Aorta (tissue), 5 donors: ENCODE measurements around the gene POGK. TPM values are rescaled to one million over a fixed set of nuclear protein-coding genes. Genes with fewer than 3 reads are reported as not detected.

Experiments used
- ATAC-seq: fragments of 200-7000 bp; cut with Tn5 transposase; one replicate; pipeline ENCODE4 v1.9.1; 2022; ENCODE audit warnings: moderate library complexity; ENCODE audit not compliant: low FRiP score
- DNase-seq, 2 donors: peaks; one replicate each; pipeline ENCODE4 v3.0.0-alpha.2; 2020
- H3K27ac ChIP-seq, 2 donors: one replicate each; pipeline ENCODE4 v1.5.1; 2013; ENCODE audit warnings: low read length in 2 of 2, mild to moderate bottlenecking in 2 of 2, moderate library complexity in 2 of 2, control low read depth in 1 of 2, inconsistent platforms in 1 of 2, low read depth in 1 of 2
- H3K27me3 ChIP-seq, 2 donors: one replicate each; pipeline ENCODE4 v1.6.1; 2013; ENCODE audit warnings: control low read depth in 1 of 2, low read length in 1 of 2, mild to moderate bottlenecking in 1 of 2, moderate library complexity in 1 of 2; ENCODE audit not compliant: insufficient read depth in 2 of 2, control insufficient read depth in 1 of 2
- H3K36me3 ChIP-seq, 2 donors: one replicate each; pipeline ENCODE4 v1.6.1; 2013; ENCODE audit warnings: control low read depth in 1 of 2, low read length in 1 of 2, mild to moderate bottlenecking in 1 of 2; ENCODE audit not compliant: insufficient read depth in 2 of 2, control insufficient read depth in 1 of 2
- H3K4me1 ChIP-seq, 2 donors: one replicate each; pipeline ENCODE4 v1.6.1; 2013; ENCODE audit warnings: low read length in 2 of 2, control low read depth in 1 of 2, mild to moderate bottlenecking in 1 of 2, moderate library complexity in 1 of 2; ENCODE audit not compliant: insufficient read depth in 2 of 2, control insufficient read depth in 1 of 2
- H3K4me3 ChIP-seq, 2 donors: one replicate each; pipeline ENCODE4 v1.5.1; 2013; ENCODE audit warnings: low read length in 2 of 2, control low read depth in 1 of 2, mild to moderate bottlenecking in 1 of 2
- H3K9me3 ChIP-seq: one replicate; pipeline ENCODE4 v1.6.1; 2013; ENCODE audit warnings: mild to moderate bottlenecking, low read length; ENCODE audit not compliant: control insufficient read depth
- WGBS, 2 donors: extraction: QIAGEN DNeasy Blood & Tissue Kit; methylation state at CpG; one replicate each; pipeline ENCODE4 v1.1.7; 2013; 5-methylcytosine and 5-hydroxymethylcytosine counted together
- intact Hi-C, 2 donors: fragments of 100-400 bp; cut with DNase I; formaldehyde crosslinking; loops; one replicate each; pipeline versions ENCODE4 v1.14.2 to v1.15.0; 2022
- polyA plus RNA-seq, 2 donors: library from polyadenylated mRNA; stranded (reverse); fragments of 200-250 nt; gene quantifications; one replicate each; pipeline ENCODE4 v1.2.3, GENCODE V29; 2013
- total RNA-seq, 2 donors: library from RNA; stranded (reverse); fragmentation: NEBNext Ultra II Directional; extraction: Animal tissue kit (Norgen Biotek cat#: 25700); gene quantifications; one replicate each; pipeline ENCODE4 v1.2.1, GENCODE V29; 2021
- donor health status: healthy with polysubstance abuse.
- donor health status: Bipolar disorder and iron deficiency.
- donor health status: DM: no; HTN: no; CAD: no.
- donor health status: DM: no; HTN: no; CAD: no.
- donor health status: DM: yes; HTN: yes; CAD: no.

Gene POGK
- total and polyA plus RNA-seq, 4 donors = 11.5 to 40.4 (median 25.9) TPM

DNA sequence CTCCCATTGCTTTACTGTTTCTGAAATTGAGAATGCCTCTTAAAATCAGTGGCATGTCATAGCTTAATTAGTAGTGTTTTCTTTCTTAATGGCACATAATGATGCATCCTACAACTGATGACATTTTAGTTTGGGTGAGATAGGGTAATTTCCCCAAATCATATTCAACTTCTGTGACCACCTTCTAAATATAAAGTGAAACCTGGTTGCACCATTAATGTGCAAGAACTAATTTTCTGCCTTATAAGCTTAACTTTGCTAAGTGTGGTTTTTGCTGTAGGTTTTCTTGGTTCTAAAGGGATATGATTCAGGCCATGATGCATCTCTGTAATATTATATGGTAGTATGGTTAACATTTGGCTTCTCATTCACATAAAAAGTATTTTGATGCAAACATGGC is 8.9 kb downstream of the POGK start:
- no peaks in the 10 kb centered on the region for H3K27me3 ChIP-seq
- no peak overlapping the region for H3K27ac ChIP-seq
- H3K4me3 ChIP-seq = no peak overlapping the region
- intact Hi-C loops = no loop called here
- DNase-seq (no peak), ATAC-seq (no peak)
- H3K4me1 ChIP-seq = no peaks in the 10 kb centered on the region
- H3K9me3 ChIP-seq = no peaks in the 10 kb centered on the region
- H3K36me3 ChIP-seq = peaks cover 0 to 11% of the 10 kb centered on the region in 2 donors

DNA sequence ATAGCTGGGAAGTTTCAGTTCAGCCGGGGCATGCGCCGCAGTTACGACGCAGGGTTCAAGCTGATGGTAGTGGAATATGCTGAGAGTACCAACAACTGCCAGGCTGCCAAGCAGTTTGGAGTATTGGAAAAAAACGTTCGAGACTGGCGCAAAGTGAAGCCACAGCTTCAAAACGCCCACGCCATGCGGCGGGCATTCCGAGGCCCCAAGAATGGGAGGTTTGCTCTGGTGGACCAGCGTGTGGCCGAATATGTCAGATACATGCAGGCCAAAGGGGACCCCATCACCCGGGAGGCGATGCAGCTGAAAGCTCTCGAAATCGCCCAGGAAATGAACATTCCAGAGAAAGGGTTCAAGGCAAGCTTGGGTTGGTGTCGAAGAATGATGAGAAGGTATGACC is 9.9 kb downstream of the POGK start:
- peaks cover 4 to 12% of the 10 kb centered on the region in 2 donors for H3K36me3 ChIP-seq
- WGBS, 2 donors = 96 to 97% methylated on average over 20 of the region's 20 CpGs
- H3K4me1 ChIP-seq = no peaks in the 10 kb centered on the region

DNA sequence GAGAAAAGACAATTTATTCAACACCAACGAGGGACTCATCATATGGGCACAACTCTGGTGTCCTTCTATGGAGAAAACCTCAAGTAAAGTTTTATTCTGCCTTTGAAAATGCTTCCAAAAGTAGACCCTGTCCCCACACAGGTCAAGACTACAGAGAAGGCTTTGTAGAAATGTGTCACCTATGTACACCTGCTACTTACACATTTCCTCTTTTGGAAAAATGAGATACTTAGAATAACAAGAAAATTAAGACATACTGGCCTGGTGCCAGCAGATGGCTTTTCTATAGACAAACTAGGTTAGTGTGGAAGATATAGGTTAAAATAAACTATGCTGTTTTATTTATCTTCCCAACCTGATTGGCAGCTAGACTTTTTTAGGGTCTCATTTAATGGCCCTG is 13.6 kb downstream of the POGK start:
- no peaks in the 10 kb centered on the region for H3K4me1 ChIP-seq
- peaks cover 10 to 13% of the 10 kb centered on the region in 2 donors for H3K36me3 ChIP-seq
- no peak overlapping the region for H3K4me3 ChIP-seq
- no peaks in the 10 kb centered on the region for H3K9me3 ChIP-seq
- intact Hi-C loops = no loop called here
- ATAC-seq (no peak), DNase-seq (no peak)
- no peaks in the 10 kb centered on the region for H3K27me3 ChIP-seq
- WGBS, 2 donors = 0 to 26% methylated on average over 1 of the region's 1 CpG
- no peak overlapping the region for H3K27ac ChIP-seq

More for the DNA sequence above, 9.9 kb downstream of the POGK start:
- ATAC-seq (no peak), DNase-seq (no peak)
- Histone ChIP-seq H3K27ac (no peak overlapping the region), H3K9me3 (no peaks in the 10 kb centered on the region), H3K27me3 (no peaks in the 10 kb centered on the region), H3K4me3 (no peak overlapping the region)
- intact Hi-C loops = no loop called here

DNA sequence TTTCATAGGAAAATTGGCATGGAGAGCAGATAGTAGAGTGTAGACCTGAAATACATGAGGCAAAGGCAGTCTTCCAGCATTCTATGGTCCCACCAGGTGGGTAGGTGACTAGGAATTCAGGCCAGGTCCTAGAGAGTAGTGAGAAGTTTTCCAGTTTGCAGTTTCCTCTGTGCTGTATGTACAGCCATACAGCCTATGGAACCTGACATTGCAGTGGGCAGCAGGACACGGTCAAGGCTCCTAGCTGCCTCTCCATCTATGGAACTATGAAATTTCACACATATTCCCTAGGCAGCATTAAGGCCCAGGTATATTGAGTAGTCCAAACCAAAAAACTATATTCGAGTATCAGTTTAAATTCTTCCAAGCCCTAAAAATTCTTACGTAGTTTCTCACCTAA is 16.3 kb downstream of the POGK start:
- H3K4me3 ChIP-seq = no peak overlapping the region
- DNase-seq (no peak), ATAC-seq (no peak)
- H3K36me3 ChIP-seq = peaks cover 7 to 13% of the 10 kb centered on the region in 2 donors
- no peaks in the 10 kb centered on the region for H3K4me1 ChIP-seq
- intact Hi-C loops = no loop called here
- no peaks in the 10 kb centered on the region for H3K9me3 ChIP-seq
- H3K27me3 ChIP-seq = no peaks in the 10 kb centered on the region
- 68 to 77% methylated on average over 3 of the region's 3 CpGs for WGBS, 2 donors
- H3K27ac ChIP-seq = no peak overlapping the region

DNA sequence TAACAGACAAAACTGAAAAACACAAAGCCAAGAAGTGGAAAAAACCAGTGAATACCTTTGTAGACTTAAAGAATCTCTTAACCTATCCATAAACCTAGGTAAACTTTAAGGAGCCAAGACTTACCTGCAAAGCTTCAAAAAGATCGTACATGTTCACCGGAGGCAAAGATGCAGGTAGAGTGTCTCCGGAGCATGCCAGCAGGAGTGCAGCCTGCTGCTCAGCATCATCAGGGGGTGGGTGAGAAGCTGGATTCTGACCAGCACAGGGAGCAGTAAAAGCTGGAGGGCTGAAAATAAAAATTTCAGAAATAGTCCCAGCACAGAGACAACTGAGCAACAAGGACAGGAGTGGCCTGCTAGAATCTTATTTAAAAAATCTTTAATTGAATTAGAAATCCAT is 18.7 kb downstream of the POGK start:
- no peak for DNase-seq

DNA sequence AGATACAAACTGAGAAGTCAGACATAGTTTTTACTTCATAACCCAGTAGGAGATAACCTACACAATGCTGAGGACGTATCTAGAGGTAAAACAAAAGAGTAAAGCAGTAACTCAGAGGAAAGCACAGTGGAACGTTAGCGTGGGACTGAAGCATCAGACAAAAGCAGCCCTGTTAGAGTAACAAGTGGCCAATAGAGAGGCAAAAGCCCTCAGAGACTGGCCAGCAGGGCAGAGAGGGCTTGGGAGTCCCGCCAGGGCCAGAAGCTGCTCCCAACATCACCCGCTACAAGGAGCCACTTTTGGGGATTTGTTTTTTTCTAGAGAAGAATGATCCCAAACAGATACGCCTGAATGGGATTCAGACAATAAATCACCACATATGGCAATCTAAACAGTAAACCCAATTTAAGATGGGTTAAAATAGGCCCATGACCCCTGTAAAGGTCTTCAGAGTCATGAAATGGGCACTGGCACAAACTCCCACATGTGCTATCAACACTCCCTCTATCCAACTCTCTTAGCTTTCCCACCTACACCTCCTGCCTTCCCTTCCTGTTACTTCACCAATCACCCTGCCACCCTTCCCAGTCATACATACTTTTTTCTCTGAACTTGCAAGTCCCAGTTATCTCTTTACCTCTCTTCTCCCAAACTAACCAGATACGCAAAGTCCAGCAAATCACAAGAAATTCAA is 19.6 kb downstream of the POGK start:
- peak overlapping the region in 1 of 2 donors; percentile 51 for H3K27ac ChIP-seq
- DNase-seq = no peak
- ATAC-seq = no peak
- no peaks in the 10 kb centered on the region for H3K4me1 ChIP-seq
- WGBS, 2 donors = 78 to 79% methylated on average over 7 of the region's 7 CpGs
- H3K9me3 ChIP-seq = no peaks in the 10 kb centered on the region
- H3K4me3 ChIP-seq = no peak overlapping the region
- peaks cover 7 to 13% of the 10 kb centered on the region in 2 donors for H3K36me3 ChIP-seq
- no peaks in the 10 kb centered on the region for H3K27me3 ChIP-seq
- intact Hi-C loops = no loop called here

More for the DNA sequence above, 18.7 kb downstream of the POGK start:
- H3K4me1 ChIP-seq = no peaks in the 10 kb centered on the region
- no peaks in the 10 kb centered on the region for H3K9me3 ChIP-seq
- no peak for ATAC-seq
- no peaks in the 10 kb centered on the region for H3K27me3 ChIP-seq
- intact Hi-C loops = no loop called here
- no peak overlapping the region for H3K4me3 ChIP-seq
- no peak overlapping the region for H3K27ac ChIP-seq
- peaks cover 7 to 17% of the 10 kb centered on the region in 2 donors for H3K36me3 ChIP-seq
- 83 to 89% methylated on average over 3 of the region's 3 CpGs for WGBS, 2 donors

DNA sequence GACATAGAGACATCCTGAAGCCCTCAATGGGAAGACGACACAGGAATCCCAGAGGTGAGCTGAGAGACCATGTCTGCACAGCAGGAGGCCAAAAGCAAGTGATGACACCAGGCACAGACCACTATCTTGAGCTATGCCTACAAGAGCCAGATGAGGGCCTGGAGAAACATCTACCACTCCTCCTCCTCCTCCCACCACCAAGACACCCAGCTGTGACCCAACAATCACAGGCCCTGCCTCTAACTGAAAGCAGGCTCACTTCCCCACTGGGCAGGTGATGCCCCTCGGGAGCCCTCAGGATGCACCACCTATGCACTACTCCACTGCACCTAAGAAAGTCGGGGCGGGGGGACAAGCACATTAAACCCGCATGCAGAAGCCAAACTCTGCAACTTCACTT is 20.3 kb downstream of the POGK start:
- no peak overlapping the region for H3K27ac ChIP-seq
- WGBS, 2 donors = 84 to 87% methylated on average over 5 of the region's 5 CpGs
- H3K27me3 ChIP-seq = no peaks in the 10 kb centered on the region
- H3K4me1 ChIP-seq = no peaks in the 10 kb centered on the region
- ATAC-seq (no peak), DNase-seq (no peak)
- H3K4me3 ChIP-seq = no peak overlapping the region
- no peaks in the 10 kb centered on the region for H3K9me3 ChIP-seq
- peaks cover 6 to 13% of the 10 kb centered on the region in 2 donors for H3K36me3 ChIP-seq
- intact Hi-C loops = no loop called here

DNA sequence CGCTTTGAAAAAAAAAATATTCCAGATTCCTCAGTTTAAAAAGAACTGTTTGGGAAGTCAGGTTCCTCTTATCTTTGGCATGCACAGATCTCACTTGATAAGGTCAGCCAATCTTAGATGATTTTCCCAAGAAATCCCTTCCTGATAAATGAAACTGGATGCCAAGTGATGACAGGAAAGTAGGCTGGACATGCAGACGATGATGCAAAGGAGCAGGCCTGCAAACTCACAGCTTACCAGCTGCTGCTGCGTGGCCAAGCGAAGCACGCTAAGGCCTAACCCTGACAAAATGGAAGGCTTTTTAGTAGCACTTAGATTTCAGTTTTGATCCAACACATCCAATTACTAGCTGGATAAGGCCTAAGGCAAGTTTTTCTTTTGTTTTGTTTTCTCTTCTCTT is 26.7 kb downstream of the POGK start:
- ATAC-seq (peak; percentile 60), DNase-seq (no peak)
- H3K9me3 ChIP-seq = no peaks in the 10 kb centered on the region
- WGBS, 2 donors = 37 to 47% methylated on average over 5 of the region's 5 CpGs
- H3K27ac ChIP-seq = no peak overlapping the region
- intact Hi-C loops = no loop called here
- no peak overlapping the region for H3K4me3 ChIP-seq
- H3K27me3 ChIP-seq = no peaks in the 10 kb centered on the region
- no peaks in the 10 kb centered on the region for H3K4me1 ChIP-seq
- H3K36me3 ChIP-seq = peaks cover 2 to 4% of the 10 kb centered on the region in 2 donors

DNA sequence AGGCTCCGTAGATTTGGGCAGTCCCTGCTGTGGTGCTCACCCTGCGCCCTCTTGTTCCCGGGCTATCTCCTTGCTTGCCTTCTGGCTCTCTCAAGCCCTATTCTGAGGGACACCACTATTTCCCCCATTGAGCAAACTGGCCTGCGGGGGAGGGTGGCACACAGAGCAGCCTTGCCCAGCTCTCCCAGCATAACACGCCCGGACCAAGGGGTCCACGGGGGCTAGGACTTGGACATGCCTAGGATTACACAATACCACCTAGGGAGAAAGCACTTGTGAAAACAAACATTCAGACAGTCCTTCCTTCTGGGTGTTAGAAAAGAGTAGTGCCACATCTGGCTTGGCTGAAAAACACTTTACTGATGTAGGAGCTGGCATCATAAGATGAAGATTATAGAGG is 29.4 kb downstream of the POGK start:
- intact Hi-C loops = no loop called here
- no peak overlapping the region for H3K4me3 ChIP-seq
- H3K27ac ChIP-seq = no peak overlapping the region
- WGBS, 2 donors = 85 to 90% methylated on average over 7 of the region's 7 CpGs
- no peaks in the 10 kb centered on the region for H3K4me1 ChIP-seq
- peaks cover 0 to 2% of the 10 kb centered on the region in 2 donors for H3K36me3 ChIP-seq
- ATAC-seq (no peak), DNase-seq (no peak)
- no peaks in the 10 kb centered on the region for H3K27me3 ChIP-seq
- no peaks in the 10 kb centered on the region for H3K9me3 ChIP-seq
